Measurements from ENCODE around the gene ARL14. TPM values are rescaled to one million over a fixed set of nuclear protein-coding genes. Genes with fewer than 3 reads are reported as not detected.

The ARL14 gene
- total and polyA plus RNA-seq, 4 donors: 0.14 to 0.15 TPM; not detected in 2

- DNase-seq (ENCODE audit: low spot score): no peak
- Histone ChIP-seq H3K9ac (ENCODE audit: low read depth in 1 of 2, low read length in 2 of 2) (no peak overlapping the region), H3K27ac (ENCODE audit: low read depth in 1 of 2, low read length in 2 of 2) (no peak overlapping the region), H3K27me3 (ENCODE audit: control insufficient read depth in 4 of 4, insufficient read depth in 4 of 4, low read length in 3 of 4) (no peaks in the 10 kb centered on the region), H3K4me3 (ENCODE audit: low read depth in 1 of 3, low read length in 3 of 3) (no peak overlapping the region), H3K4me1 (ENCODE audit: control insufficient read depth in 4 of 4, insufficient read depth in 4 of 4, low read length in 3 of 4) (no peaks in the 10 kb centered on the region), H3K36me3 (ENCODE audit: control insufficient read depth in 4 of 4, insufficient read depth in 3 of 4, low read depth in 1 of 4, low read length in 3 of 4) (no peaks in the 10 kb centered on the region), H3K9me3 (ENCODE audit: control insufficient read depth in 4 of 4, low read length in 3 of 4) (no peaks in the 10 kb centered on the region)
- no peak for TF ChIP-seq RXRA (IDR thresholded peaks at IDR 0.05)
- TF ChIP-seq RAD21 (IDR thresholded peaks at IDR 0.05): no peak
- TF ChIP-seq SP1 (IDR thresholded peaks at IDR 0.05): no peak
- TF ChIP-seq HNF4A (conservative IDR thresholded peaks at IDR 0.05): no peak
- no peak for TF ChIP-seq REST (IDR thresholded peaks at IDR 0.05)
- no peak for TF ChIP-seq JUND (IDR thresholded peaks at IDR 0.05)
- TF ChIP-seq TAF1 (conservative IDR thresholded peaks at IDR 0.05): no peak
- TF ChIP-seq HNF4G (IDR thresholded peaks at IDR 0.05): no peak
- TF ChIP-seq ZBTB33 (IDR thresholded peaks at IDR 0.05): no peak
- TF ChIP-seq FOXA2 (IDR thresholded peaks at IDR 0.05): no peak
- TF ChIP-seq CTCF (IDR thresholded peaks at IDR 0.05; ENCODE audit: low read depth, low read length, missing input control): no peak
- no peak for TF ChIP-seq ATF3 (IDR thresholded peaks at IDR 0.05)
- no peak for TF ChIP-seq NR2F2 (IDR thresholded peaks at IDR 0.05)
- WGBS: 89% methylated on average over 8 of the region's 8 CpGs
Observed at GRCh38 chr3:160695003-160695402, 18.0 kb downstream of the ARL14 start.

- H3K27ac ChIP-seq (ENCODE audit: low read depth in 1 of 2, low read length in 2 of 2): no peak overlapping the region
- H3K4me3 ChIP-seq (ENCODE audit: low read depth in 1 of 3, low read length in 3 of 3): no peak overlapping the region
- WGBS: 81% methylated on average over 2 of the region's 2 CpGs
- H3K27me3 ChIP-seq (ENCODE audit: control insufficient read depth in 4 of 4, insufficient read depth in 4 of 4, low read length in 3 of 4): no peaks in the 10 kb centered on the region
- no peaks in the 10 kb centered on the region for H3K9me3 ChIP-seq (ENCODE audit: control insufficient read depth in 4 of 4, low read length in 3 of 4)
- no peaks in the 10 kb centered on the region for H3K4me1 ChIP-seq (ENCODE audit: control insufficient read depth in 4 of 4, insufficient read depth in 4 of 4, low read length in 3 of 4)
- no peak overlapping the region for H3K9ac ChIP-seq (ENCODE audit: low read depth in 1 of 2, low read length in 2 of 2)
- H3K36me3 ChIP-seq (ENCODE audit: control insufficient read depth in 4 of 4, insufficient read depth in 3 of 4, low read depth in 1 of 4, low read length in 3 of 4): no peaks in the 10 kb centered on the region
- DNase-seq (ENCODE audit: low spot score): no peak
- no peak for TF ChIP-seq CTCF (IDR thresholded peaks at IDR 0.05; ENCODE audit: low read depth, low read length, missing input control)
- TF ChIP-seq FOXA2 (IDR thresholded peaks at IDR 0.05): no peak
- no peak for TF ChIP-seq HNF4A (conservative IDR thresholded peaks at IDR 0.05)
- no peak for TF ChIP-seq HNF4G (IDR thresholded peaks at IDR 0.05)
- TF ChIP-seq FOXA1 (IDR thresholded peaks at IDR 0.05): no peak
- no peak for TF ChIP-seq EGR1 (IDR thresholded peaks at IDR 0.05; ENCODE audit: low read depth in 2 of 2)
- no peak for TF ChIP-seq ZBTB33 (IDR thresholded peaks at IDR 0.05)
- no peak for TF ChIP-seq ATF3 (IDR thresholded peaks at IDR 0.05)
- no peak for TF ChIP-seq YY1 (IDR thresholded peaks at IDR 0.05)
- no peak for TF ChIP-seq REST (IDR thresholded peaks at IDR 0.05)
Observed at GRCh38 chr3:160695915-160696327, 19.0 kb downstream of the ARL14 start.

All from liver (tissue), 9 donors.